SH-SY5Y (cell line): ENCODE data around the gene PRKG1.

Experiments
- GATA2 ChIP-seq: IDR thresholded peaks from 2 replicates; pipeline ENCODE4 v1.6.1; 2011; ENCODE audit warnings: mild to moderate bottlenecking, low read depth, low read length
- GATA3 ChIP-seq: IDR thresholded peaks from 2 replicates; pipeline ENCODE4 v1.6.1; 2011; ENCODE audit warnings: low read depth, mild to moderate bottlenecking, low read length, moderate library complexity

DNA sequence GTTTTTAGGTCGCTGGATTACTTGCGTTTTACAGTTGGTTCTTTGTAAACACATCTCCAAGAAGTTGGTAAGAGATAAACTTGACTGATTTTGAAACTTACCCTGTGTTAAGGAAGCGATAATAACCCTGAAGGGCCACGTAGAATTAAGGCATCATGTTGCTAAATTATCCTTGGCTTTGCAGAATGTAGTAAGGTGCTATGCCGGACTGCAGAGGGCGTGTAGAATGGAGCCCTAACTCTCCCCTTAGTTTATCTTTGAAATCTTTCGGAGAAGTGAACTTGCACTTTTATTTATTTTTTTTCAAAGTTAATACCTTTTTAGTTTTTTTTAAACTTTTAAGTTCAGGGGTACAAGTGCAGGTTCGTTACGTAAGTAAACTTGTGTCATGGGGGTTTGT is 1031.0 kb downstream of the PRKG1 start:
- TF ChIP-seq GATA2 (no peak), GATA3 (no peak)
